ENCODE measurements around the gene NUP42. TPM values are rescaled to one million over a fixed set of nuclear protein-coding genes. Genes with fewer than 3 reads are reported as not detected.

Gene NUP42
- total RNA-seq, 1 experiment from 2014 or later = 77.1 TPM

GRCh38 chr7:23235813-23236221 is 54.0 kb downstream of the NUP42 start:
- no peaks in the 10 kb centered on the region for H3K27me3 ChIP-seq
- H3K4me3 ChIP-seq = no peak overlapping the region
- no peaks in the 10 kb centered on the region for H3K36me3 ChIP-seq
- H3K27ac ChIP-seq = no peak overlapping the region
- H3K4me1 ChIP-seq = no peaks in the 10 kb centered on the region; the same call in 1 of the 2 replicates
- DNase-seq = no peak
- no peaks in the 10 kb centered on the region for H3K9me3 ChIP-seq (replicated peaks)

GRCh38 chr7:23237000-23237399 is 55.2 kb downstream of the NUP42 start:
- no peaks in the 10 kb centered on the region for H3K9me3 ChIP-seq (replicated peaks)
- DNase-seq = no peak
- no peak overlapping the region for H3K4me3 ChIP-seq
- H3K27ac ChIP-seq = no peak overlapping the region
- no peaks in the 10 kb centered on the region for H3K4me1 ChIP-seq
- no peaks in the 10 kb centered on the region for H3K36me3 ChIP-seq
- H3K27me3 ChIP-seq = no peaks in the 10 kb centered on the region

GRCh38 chr7:23238983-23239652 is 57.3 kb downstream of the NUP42 start:
- Histone ChIP-seq H3K27ac (no peak overlapping the region), H3K36me3 (no peaks in the 10 kb centered on the region), H3K27me3 (no peaks in the 10 kb centered on the region), H3K4me1 (no peaks in the 10 kb centered on the region), H3K9me3 (replicated peaks) (no peaks in the 10 kb centered on the region), H3K4me3 (no peak overlapping the region)
- DNase-seq = no peak

- no peak overlapping the region for H3K27ac ChIP-seq
- no peak for DNase-seq
- no peaks in the 10 kb centered on the region for H3K9me3 ChIP-seq (replicated peaks)
- no peaks in the 10 kb centered on the region for H3K4me1 ChIP-seq
- H3K4me3 ChIP-seq = no peak overlapping the region
- no peaks in the 10 kb centered on the region for H3K36me3 ChIP-seq
- no peaks in the 10 kb centered on the region for H3K27me3 ChIP-seq
Measured at GRCh38 chr7:23239698-23240097, 57.9 kb downstream of the NUP42 start.

- Histone ChIP-seq H3K27ac (no peak overlapping the region), H3K4me1 (no peaks in the 10 kb centered on the region)
- no peak for DNase-seq
Measured at GRCh38 chr7:23242321-23242720, 60.5 kb downstream of the NUP42 start.

GRCh38 chr7:23242935-23243334 is 61.1 kb downstream of the NUP42 start:
- Histone ChIP-seq H3K4me3 (no peak overlapping the region), H3K4me1 (no peaks in the 10 kb centered on the region), H3K27me3 (no peaks in the 10 kb centered on the region), H3K27ac (no peak overlapping the region), H3K9me3 (replicated peaks) (no peaks in the 10 kb centered on the region), H3K36me3 (no peaks in the 10 kb centered on the region)
- no peak for DNase-seq

More at GRCh38 chr7:23242321-23242720, 60.5 kb downstream of the NUP42 start:
- Histone ChIP-seq H3K4me3 (no peak overlapping the region), H3K27me3 (no peaks in the 10 kb centered on the region), H3K9me3 (replicated peaks) (no peaks in the 10 kb centered on the region), H3K36me3 (no peaks in the 10 kb centered on the region)

- H3K4me3 ChIP-seq = peak within 1 kb of the TSS; percentile 45
- no peaks in the 10 kb centered on the region for H3K36me3 ChIP-seq
- no peaks in the 10 kb centered on the region for H3K27me3 ChIP-seq
- H3K9me3 ChIP-seq (replicated peaks) = peaks cover 7% of the 10 kb centered on the region; the same call in 1 of the 2 replicates
- no peaks in the 10 kb centered on the region for H3K4me1 ChIP-seq
- no peak within 1 kb of the TSS for H3K27ac ChIP-seq
- peak in 1 of 2 experiments; percentile 28 for DNase-seq
Measured at GRCh38 chr7:23246555-23246954, 64.7 kb downstream of the NUP42 start, which contains the start of gene GPNMB. Gene GPNMB, plus strand, starts transcription at chr7:23246775. Its CDS starts 83 bp downstream, at chr7:23246858.

GRCh38 chr7:23247046-23247602 is 65.3 kb downstream of the NUP42 start:
- no peak overlapping the region for H3K27ac ChIP-seq
- peak overlapping the region; percentile 45 for H3K4me3 ChIP-seq
- H3K27me3 ChIP-seq = no peaks in the 10 kb centered on the region
- no peaks in the 10 kb centered on the region for H3K4me1 ChIP-seq
- DNase-seq = no peak
- H3K36me3 ChIP-seq = no peaks in the 10 kb centered on the region
- H3K9me3 ChIP-seq (replicated peaks) = peaks cover 8% of the 10 kb centered on the region; the same call in 1 of the 2 replicates

- DNase-seq = no peak
- Histone ChIP-seq H3K4me1 (no peaks in the 10 kb centered on the region), H3K4me3 (peak overlapping the region; percentile 45), H3K27me3 (no peaks in the 10 kb centered on the region), H3K36me3 (no peaks in the 10 kb centered on the region), H3K9me3 (replicated peaks) (peaks cover 8% of the 10 kb centered on the region; the same call in 1 of the 2 replicates), H3K27ac (no peak overlapping the region)
Measured at GRCh38 chr7:23247603-23248335, 65.9 kb downstream of the NUP42 start.

- Histone ChIP-seq H3K36me3 (no peaks in the 10 kb centered on the region), H3K9me3 (replicated peaks) (peaks cover 8% of the 10 kb centered on the region; the same call in 1 of the 2 replicates), H3K4me3 (no peak overlapping the region), H3K4me1 (peaks cover 10% of the 10 kb centered on the region), H3K27ac (no peak overlapping the region), H3K27me3 (no peaks in the 10 kb centered on the region)
- no peak for DNase-seq
Measured at GRCh38 chr7:23249486-23249885, 67.6 kb downstream of the NUP42 start.

Other genes starting within 250 kb of the NUP42 start
- 72.9 and 82.6 TPM in 2 replicates for gene HYCC1, start 167.9 kb upstream of the NUP42 start, total RNA-seq (2014; rRNA removed; shearing (Covaris generic))
- 34.8 and 38.6 TPM in 2 replicates for gene KLHL7, start 76.3 kb upstream of the NUP42 start, total RNA-seq (2014; rRNA removed; shearing (Covaris generic))
- gene GPNMB, start 64.7 kb downstream of the NUP42 start, total RNA-seq (2014; rRNA removed; shearing (Covaris generic)) = 0.85 and 1.3 TPM in 2 replicates
- 86.7 and 89.2 TPM in 2 replicates for gene MALSU1, start 117.3 kb downstream of the NUP42 start, total RNA-seq (2014; rRNA removed; shearing (Covaris generic))

All from SJCRH30 (cell line).